GM19193 (cell line): ENCODE data around the gene H6PD.

Source experiments
- POLR2A ChIP-seq: IDR thresholded peaks from 4 replicates; pipeline ENCODE4 v1.6.1; 2011; ENCODE audit not compliant: insufficient read depth, insufficient read length; ENCODE audit errors: extremely low read depth

Gene H6PD

DNA sequence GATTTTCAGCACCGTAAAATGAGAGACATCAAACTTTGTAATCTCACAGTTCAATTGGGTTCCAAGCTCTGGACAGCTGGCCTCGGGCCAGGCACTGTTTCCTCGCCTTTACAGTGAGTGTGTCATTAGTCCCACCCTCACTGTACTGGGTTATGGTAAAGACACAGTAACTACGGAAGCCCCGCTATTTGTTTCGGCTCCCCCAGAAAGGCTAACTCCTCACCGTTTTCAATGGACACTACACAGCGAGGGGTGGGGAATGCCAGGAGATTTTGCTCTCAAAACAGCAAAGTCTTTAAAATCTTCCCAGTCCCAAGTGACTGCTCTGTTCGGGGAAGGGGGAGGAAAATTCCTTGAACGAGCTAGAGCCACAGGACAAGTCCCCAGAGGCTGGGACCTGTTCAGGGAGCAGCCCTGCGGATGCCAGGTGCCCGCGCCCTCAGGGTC lies 57.4 kb downstream of the H6PD start:
- TF ChIP-seq POLR2A = no peak

DNA sequence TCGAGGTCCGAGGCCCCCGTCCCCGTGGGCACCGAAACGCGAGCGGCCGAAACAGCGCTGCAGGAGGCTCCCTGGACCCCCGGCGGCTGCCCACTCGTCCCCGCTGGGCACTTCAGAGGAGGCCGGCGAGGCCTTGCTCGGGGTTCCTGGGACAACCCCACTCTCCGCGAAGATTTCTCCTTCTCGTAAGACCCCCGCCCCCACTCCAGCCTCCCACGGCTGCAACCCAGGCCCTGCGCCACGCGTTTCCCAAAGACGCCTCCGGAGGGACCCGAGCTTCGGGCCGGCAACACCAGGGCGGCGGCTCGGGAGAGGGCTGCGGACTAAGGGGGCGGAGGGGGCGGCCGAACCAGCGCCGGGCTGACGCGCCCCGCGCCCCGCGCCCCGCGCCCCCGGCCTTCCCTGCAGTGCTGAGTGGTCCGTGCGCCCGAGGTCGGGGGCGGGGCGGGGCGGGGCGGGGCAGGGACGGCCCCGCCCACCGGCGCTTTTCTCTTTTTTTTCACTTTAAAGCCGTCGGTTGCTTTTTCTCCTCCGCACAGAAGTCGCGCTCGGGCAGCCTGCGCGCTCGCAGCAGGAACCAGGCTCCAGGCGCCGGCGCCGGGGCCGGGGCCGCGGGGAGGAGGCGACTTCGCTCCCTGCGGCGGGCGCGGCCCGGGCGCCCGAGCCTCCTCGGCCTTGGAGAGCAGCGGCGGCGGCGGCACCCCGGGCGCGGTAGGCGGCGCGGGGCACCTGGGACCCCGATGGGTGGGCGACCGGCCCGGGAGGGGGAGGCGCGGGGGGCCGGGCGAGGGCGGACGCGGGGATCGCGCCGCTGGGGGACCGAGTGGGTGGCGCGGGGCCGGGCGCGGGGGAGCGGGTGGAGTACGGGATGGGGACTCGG lies 58.0 kb downstream of the H6PD start, which contains the start of gene SPSB1:
Gene SPSB1, plus strand, starts transcription at position 534 of the 880 bp plus-strand sequence. CDS start 62,998 bp downstream, outside the sequence.
- TF ChIP-seq POLR2A = peak; percentile 47

DNA sequence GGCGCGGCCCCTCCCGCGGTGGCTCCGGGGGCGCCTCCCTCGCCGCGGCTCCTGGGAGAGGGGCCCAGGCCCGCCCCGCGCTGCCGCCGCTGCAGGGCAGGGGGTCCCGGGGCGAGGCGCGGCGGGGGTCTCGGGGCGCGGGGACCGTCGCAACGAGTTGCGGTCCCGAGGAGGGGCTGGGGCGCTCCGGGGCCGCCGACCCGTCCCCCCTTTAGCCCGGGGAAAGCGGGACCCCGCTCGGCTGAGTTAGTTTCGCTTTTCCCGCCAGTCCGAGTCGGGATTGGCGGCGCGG lies 58.6 kb downstream of the H6PD start:
- TF ChIP-seq POLR2A = no peak

DNA sequence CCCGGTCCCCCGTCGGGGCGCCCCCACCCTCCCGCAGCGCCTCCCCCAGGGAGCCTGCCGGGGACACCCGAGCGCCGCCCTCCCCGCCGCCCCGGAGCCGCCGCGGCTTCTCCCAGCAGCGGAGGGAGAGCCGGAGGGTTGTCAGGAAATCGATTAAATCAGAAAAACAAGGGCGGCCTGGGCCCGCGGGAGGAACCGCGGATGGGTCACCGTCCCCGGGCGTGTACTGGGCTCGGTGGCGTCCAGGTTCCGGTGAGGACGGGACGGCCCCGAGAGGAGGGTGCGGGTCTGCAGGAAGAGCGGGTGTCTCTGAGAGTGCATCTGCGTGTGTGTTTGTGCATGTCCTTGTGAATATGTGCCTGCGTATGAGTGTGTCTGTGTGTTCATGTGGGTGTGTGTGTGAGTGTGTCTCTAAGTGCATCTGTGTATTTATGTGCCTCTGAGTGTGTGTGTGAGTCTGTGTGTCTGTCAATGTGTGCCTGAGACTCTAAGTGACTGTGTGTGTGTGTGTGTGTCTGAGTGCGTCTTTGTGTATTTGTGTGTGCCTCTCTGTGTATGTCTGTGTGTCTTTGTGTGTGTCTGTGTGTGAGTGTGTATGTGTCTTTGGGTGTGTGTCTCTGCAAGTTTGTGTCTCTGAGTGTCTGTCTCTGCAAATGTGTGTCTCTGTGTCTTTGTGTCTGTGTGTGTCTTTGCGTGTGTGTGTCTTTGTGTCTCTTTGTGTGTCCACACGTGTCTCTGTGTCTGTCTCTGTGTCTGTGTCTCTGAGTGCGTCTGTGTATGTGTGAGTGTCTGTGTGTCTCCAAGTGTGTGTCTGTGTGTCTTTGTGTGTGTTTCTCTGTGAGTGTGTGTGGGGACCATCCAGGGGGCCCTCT lies 59.2 kb downstream of the H6PD start:
- no peak for TF ChIP-seq POLR2A

DNA sequence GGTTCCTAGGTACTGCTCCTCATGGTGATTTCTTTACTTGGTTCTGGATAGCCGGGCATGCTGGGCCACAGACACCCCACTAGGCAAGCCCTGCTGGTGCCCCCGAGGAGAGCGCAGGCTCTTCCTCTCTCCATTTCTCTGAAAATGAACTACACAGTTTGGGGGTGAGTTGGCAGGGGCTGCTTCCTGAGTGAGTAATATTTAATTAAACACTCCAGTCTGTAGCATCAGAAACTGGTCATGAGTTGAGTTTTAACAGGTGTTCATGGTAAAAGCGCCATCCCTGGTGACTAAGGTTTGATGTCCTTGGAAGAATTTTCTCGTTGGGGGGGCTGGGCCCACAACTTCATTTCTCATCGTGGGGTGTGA lies 59.8 kb downstream of the H6PD start:
- TF ChIP-seq POLR2A = no peak

DNA sequence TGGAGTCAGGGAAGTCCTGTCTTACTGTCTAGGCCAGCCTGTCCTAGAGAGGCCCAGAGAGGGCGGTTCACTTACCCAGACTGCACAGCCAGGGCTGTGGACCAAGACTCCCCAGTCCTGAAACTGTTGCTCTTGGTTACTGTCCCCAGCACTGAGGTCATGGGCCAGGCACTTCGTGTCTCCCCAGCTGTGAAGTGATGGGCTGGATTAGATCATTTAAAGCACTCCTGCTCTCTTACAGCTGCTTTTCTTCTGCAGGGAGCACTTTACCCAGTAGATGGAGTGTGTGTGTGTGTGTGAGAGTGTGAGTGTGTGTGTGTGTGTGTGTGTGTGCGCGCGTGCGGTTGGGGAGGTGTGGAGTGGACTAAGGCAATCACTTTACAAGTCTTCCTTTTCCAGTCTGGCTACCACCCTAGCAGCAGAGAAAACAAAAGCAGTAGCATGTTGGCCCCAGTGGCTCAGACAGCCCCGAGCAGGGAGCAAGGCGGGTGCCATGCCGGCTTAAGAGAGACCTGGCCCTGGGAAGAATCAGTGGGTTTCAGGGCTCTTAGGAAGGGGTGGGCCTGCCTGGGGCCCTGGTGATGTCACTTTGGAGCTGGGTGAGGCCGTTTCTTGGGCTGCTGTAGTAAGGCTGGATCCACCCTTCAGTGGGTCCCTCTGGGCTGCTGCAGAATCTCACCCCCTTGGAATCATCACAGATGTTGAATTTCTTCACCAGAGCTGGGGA lies 60.5 kb downstream of the H6PD start:
- TF ChIP-seq POLR2A = no peak

DNA sequence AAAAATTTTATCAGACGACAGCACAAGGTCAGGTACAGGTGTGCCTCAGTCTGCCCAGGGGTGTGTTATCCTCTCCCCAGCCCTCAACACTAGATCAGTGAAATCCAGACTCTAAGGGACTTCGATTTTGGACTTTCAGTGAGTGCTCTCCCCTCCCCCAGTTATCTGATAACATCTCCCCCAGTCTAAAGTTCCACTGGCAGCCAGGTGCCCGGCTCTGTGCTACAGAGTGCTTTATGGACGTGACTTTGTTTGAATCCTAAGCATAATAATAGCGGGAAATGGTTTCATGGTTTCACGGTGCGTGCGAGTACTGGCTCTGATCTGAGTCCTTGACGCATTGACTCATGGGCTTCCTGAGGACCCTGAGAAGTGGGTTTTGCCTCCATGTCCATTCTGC lies 61.3 kb downstream of the H6PD start:
- no peak for TF ChIP-seq POLR2A

DNA sequence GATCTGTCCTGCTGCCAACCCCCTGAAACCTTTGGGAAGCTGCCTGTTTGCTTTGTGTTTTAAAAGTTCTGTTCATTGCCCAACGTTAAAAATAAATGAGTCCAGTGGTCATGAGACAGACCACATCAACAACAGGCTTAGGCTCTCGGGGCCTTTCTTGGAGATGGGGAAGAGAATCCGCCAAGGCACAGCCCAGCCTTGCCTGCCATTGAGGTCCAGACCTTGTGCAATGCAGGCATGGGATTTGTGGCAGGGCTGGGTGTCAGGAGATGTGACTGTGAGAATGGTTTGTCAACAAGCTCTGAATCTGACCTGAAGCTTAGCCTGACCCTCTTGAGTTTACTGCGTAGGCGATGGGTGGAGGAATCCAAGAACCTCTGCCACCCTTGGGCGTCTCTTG lies 62.3 kb downstream of the H6PD start:
- no peak for TF ChIP-seq POLR2A

DNA sequence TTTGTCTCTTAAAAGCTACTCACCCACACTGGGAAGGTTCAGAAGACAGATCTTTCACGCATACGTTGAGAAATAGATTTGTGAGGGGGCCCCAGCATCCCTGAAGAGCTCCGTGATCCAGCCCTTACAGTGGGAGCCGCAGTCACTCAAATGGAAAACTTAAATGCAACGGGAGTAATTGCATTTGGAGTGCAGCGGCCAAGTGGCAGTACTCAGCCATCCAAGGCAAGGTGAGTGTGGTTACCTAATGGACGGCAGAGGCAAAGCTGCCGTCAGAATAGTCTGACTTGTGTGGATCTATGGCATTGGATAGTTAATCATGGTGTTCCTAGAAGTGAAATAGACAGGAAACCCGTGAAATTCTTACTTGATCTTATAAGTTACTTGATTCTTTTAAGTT lies 63.3 kb downstream of the H6PD start:
- TF ChIP-seq POLR2A = no peak

DNA sequence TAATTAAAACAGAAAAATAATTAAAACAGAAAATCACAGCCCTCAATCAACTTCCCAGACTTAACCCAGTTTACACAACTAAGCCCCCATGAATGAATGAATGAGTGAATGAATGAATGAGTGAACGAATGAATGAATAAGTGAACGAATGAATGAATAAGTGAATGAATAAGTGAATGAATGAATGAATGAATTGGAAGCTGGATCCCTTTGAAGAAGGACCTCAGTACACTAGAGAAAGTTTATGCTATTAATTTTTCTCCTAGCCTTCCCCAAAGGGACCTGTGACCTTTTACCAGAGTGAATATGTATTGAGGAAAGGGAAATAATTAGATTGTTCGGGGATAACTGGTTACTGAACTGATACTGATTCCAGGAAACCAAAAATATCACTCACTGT lies 63.7 kb downstream of the H6PD start:
- no peak for TF ChIP-seq POLR2A

DNA sequence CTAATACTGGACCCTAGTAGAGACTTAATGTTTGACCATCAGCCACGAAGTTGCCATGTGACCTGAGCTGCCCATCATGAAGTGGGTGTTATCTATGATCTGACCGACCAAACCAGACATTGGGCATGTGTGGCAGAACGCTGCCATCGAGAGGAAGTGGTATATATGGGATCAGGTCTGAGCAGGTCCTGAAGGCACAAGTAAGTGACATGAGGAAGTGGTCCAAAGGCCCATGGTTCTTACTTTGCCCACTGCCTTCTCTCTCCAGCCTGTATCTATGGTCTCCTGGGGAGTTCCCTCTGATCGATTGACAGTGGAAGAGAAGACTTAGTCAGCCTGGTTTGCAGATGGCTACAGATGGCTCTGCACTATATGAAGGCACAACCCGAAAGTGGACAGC lies 66.0 kb downstream of the H6PD start:
- no peak for TF ChIP-seq POLR2A

DNA sequence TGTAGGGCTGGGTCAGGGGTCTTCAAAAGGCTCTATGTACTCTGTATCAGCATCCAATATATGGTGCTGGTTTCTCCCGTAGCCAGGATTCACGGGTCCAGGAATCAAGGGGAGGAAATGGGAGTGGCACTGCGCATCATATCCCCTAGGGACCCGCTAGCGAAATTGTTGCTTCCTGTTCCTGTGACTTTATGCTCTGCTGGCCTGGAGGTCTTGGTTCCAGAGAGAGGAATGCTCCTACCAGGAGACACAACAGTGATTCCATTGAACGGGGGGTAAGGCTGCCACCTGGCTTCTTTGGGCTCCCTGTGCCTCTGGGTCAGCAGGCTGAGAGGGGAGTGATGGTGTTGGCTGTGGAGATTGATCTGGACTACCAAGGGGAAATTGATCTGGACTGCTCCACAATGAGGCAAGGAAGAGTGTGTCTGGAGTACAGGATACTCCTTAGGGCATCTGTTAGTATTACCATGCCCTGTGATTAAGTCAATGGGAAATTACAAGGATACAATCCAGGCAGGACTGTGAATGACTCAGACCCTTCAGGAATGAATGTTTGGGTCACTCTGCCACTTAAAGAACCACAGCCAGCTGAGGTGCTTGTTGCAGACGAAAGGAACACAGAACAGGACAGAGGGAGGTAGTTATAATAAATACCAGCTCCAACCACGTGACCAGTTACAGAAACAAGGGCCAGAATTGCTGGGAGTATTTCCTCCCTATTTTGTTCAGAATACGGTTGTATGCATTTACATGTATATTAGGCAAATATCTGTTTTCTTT lies 68.4 kb downstream of the H6PD start:
- TF ChIP-seq POLR2A = no peak

DNA sequence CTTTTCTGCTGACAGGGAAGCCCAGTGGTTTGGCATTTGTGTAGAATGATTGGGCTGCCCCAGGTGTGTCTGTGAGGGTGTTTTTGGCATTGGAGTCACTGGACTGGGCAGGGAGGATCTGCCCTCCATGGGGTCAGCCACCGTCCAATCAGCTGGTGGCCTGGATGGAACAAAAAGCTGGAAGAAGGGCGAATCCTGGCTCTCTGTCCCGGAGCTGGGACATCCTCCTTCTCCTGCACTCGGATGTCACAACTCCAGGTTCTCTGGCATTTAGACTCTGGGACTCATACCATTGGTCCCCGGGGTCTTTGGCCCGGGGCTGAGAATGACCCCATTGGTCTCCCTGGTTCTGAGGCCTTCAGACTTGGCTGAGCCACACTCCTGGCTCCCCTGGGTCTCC lies 69.3 kb downstream of the H6PD start:
- TF ChIP-seq POLR2A = no peak

DNA sequence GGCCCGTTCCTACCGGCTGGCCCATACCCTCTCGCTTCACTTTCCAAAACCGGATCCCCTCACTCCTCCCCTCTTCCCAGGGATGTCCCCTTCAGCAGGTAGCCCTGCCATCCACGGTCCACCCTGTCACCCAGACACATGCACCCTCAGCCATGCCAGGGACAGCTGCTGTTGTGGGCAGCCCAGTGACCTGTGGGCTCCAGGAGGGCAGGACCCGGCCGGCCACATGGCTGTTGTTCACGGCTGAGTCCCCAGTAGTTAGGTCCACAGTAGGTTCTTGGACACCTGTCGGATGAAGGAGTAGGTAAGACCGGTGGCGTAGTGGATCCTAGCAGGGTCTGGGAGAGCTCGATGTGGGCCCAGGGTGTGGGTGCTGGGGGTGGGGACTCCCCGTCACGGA lies 70.6 kb downstream of the H6PD start:
- TF ChIP-seq POLR2A = no peak
